Stimulated activated CD4-positive, alpha-beta T cell treated with anti-CD3 and anti-CD28 coated beads, Interleukin-4, amount 100 ng/mL, for 4 hours (primary cell): ENCODE measurements around the gene LPAR2.
A peak's percentile ranks its signal among the peaks of the same experiment; 100 is the strongest.

Experiments
- DNase-seq, 2 experiments: peaks; one replicate each; pipeline ENCODE4 v3.0.0-alpha.2; 2020

The LPAR2 gene

DNA sequence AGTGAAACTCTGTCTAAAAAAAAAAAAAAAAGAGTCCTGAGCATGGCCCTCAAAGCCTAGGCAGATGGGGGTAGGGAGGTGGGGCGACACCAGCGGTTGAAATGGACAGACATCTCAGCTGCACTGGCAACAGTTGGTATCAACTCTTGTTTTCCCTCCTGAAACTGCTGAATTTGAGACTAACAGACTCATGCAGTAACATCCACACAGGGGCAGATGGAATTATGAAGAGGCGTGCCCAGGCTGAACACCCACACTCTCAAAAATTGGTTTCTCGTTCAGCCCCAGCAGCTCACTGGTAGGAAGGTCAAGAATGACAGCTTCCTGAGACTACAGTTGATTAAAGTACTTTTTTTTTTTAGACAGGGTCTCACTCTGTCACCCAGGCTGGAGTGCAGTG lies 33.6 kb downstream of the LPAR2 start:
- peak in 1 of 2 experiments; percentile 47 for DNase-seq

GRCh38 chr19:19592690-19593089 lies 35.3 kb downstream of the LPAR2 start:
- no peak for DNase-seq

GRCh38 chr19:19591133-19591825 lies 36.7 kb downstream of the LPAR2 start:
- peak; percentile 42 to 76 for DNase-seq

GRCh38 chr19:19588546-19588945 lies 39.5 kb downstream of the LPAR2 start:
- no peak for DNase-seq

DNA sequence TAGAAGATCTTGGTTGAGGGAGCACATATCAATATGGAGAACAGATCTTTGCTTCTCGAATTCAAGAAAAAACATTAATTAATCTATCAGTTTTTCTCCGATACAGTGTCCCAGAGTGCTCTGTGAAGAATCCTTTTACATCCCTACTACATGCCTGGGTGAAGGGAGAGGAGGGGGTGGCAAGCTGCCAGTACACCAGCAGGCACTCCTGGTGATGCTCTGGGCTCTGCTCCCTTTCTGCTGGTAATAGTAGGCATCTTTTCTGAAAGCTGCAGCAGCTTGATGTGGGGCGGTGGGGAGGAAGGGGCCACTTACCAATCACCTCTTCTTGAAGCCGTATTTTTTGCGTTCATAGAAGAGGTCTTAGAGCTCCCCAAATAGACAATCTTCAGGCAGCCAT lies 40.2 kb downstream of the LPAR2 start:
- no peak for DNase-seq

DNA sequence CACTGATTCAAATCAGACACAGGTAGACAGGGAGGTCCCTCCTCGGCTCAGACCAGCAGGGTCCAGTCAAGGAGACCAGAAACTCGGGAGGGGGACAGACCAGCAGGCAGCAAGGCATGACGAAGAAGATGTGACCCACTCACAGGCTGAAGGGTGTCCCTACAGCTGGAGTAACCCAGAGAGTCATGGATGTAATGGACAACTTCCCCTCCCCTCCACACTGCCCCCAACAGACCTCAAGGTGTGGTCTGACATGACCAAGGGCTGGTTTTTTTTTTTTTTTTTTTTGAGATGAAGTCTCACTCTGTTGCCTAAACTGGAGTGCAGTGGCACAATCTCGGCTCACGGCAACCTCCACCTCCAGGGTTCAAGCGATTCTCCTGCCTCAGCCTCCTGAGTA lies 43.7 kb downstream of the LPAR2 start:
- no peak for DNase-seq

DNA sequence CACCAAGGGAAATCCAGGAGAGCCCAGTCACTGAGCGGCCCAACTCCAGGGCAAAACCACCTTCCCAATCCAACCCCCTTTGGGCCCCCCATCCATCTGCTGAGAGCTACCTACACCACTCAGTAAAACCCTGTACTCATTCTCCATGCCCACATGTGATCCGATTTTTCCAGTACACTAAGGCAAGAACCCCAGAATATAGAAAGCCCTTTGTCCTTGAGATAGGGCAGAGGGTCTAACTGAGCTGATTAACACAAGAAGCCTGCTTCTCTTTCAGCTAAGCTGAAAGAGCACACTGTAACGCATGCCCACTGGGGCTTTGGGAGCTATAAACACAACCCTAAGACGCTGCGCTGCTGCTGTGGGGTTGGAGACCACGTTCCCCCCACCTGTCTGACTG lies 45.5 kb downstream of the LPAR2 start:
- no peak for DNase-seq

DNA sequence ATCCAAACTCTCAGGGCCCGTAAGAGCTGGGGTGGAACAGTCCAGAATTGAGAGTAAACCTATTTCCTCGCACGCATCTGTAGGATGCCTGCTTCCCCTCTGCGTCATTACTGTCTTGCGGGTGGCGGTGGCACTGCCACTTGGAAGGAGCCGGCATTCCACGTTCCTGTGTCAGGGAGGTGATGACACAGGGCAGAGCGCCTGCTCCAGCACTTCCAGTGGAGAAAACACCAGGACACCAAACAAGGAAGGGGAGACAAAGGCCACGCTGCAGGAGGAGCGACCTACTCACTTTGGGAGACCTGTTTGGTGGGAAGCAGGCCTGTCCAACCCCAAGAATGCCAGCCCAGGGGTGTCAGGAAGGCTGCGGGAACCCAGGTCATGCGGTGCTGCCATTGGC lies 46.6 kb downstream of the LPAR2 start:
- no peak for DNase-seq

DNA sequence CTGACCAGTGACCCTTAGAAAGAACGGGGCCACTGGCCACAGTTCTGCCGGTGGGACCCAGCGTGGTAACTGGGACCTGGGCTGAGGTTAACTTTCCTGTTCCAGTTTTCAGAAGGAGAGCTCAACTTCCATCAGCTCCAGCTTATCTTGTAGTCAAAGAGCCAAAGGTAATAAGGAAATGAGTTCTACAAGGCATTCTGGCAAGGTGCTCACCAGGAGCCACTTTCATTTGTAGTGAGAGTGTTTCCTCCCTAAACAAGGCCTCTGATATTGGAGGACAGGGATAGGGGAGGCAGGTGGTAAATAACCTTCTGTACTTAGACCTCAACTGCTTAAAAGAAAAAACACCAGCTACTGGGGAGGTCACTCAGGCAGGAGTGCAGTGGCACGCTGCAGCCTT lies 47.6 kb downstream of the LPAR2 start:
- DNase-seq: no peak

DNA sequence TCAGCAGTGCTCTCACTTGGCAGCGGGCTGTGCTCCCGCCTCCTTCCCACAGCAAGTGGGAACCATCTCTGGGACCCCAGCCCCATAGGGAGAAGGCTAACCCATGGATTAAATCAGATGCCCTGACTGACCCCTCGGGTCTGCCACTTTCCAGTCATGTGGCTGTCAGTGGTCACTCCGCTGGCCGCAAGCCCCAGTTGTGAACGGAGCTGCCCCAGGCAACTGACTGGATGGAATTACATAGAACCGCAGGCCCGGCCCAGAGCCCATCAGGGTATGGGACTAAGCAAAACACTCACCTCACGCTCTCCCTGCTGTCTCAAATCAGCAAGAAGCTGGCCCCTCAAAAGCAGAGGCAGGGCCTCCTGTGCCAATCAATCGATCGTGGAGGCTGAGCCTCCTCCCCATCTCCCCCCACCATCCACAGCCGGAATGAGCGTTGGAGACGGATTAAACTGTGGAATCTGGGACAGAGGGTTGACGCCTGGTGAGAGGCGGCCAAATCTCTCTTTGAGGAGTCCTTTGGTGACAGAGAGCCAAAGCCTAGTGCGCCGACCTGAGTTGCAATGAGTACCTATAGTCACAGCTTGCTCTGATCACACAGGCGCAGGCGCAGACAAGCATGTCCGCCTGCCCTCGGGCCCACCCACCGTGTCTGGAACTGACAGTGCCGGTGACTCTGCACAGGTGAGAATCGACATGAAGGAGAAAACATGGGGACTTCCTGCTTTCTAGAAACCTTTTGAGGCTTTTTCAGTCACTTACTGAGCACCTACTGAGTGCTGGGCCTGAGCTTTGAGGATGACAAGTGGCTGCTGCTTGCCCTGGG lies 48.3 kb downstream of the LPAR2 start:
- no peak for DNase-seq

DNA sequence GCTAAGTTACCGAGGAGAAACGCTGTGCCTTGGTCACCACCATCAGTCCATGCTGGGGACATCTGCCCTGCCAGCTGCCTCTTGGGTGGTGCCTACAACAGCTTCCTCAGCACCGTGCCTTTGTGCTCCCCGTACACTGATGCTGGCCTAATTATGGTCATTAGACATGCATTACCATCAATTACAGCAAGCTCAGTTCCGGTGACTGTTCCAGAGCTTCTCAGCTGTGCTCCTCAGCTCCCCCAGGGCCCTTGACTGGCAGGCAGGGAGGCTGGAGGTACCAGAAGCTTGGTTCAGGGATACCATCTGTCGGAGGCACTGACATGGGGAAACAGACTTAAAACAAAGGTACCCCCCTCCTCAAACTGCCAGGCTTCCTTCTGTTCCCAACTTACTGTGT lies 49.8 kb downstream of the LPAR2 start:
- DNase-seq: no peak

GRCh38 chr19:19575411-19575810 lies 52.6 kb downstream of the LPAR2 start:
- DNase-seq: no peak
